GM12872 (cell line): ENCODE measurements around the gene TMEM187.

Source experiments
- CTCF ChIP-seq: IDR thresholded peaks from 3 replicates; pipeline ENCODE4 v1.5.1; 2011; ENCODE audit warnings: low read depth, mild to moderate bottlenecking, low read length, moderate library complexity; ENCODE audit not compliant: insufficient read depth

Gene TMEM187

GRCh38 chrX:153966841-153967535, 5.6 kb upstream of the TMEM187 start:
- no peak for TF ChIP-seq CTCF

GRCh38 chrX:153967536-153968224, 4.9 kb upstream of the TMEM187 start:
- no peak for TF ChIP-seq CTCF

GRCh38 chrX:153968255-153968654, 4.3 kb upstream of the TMEM187 start:
- no peak for TF ChIP-seq CTCF

- TF ChIP-seq CTCF = peak; percentile 51; the same call in 1 of the 3 replicates
Observed at GRCh38 chrX:153968754-153969124, 3.8 kb upstream of the TMEM187 start.

- 0 out of 3 replicates have a peak, but pooled peaks have one; percentile 3 for TF ChIP-seq CTCF
Observed at GRCh38 chrX:153969125-153969903, 3.2 kb upstream of the TMEM187 start.

- no peak for TF ChIP-seq CTCF
Observed at GRCh38 chrX:153969904-153970356, 2.6 kb upstream of the TMEM187 start.

- no peak for TF ChIP-seq CTCF
Observed at GRCh38 chrX:153970357-153971123, 2.0 kb upstream of the TMEM187 start.
